IMR-90 (cell line): ENCODE data around the gene AHNAK. TPM values are rescaled to one million over a fixed set of nuclear protein-coding genes. Genes with fewer than 3 reads are reported as not detected.

Source experiments
- ATAC-seq: fragments of 200-7000 bp; cut with Tn5 transposase; 2 replicates; pipeline ENCODE4 v1.9.1; 2020; ENCODE audit warnings: low read depth, mild to moderate bottlenecking, moderate library complexity
- BruUV-seq: library from RNA; stranded (reverse); fragments of 400-500 nt; replicated peaks from 2 replicates; lab custom pipeline; 2021; lab: Mats Ljungman, UMichigan
- CTCF ChIA-PET: fragments of 300-600 bp; formaldehyde crosslinking; extraction: SDS; loops from one replicate; lab custom pipeline; 2021; ENCODE audit warnings: antibody characterized with exemption; lab: Yijun Ruan, JAX
- POLR2A ChIA-PET: fragments of 300-600 bp; sonication (Branson Sonifier 250); formaldehyde crosslinking; loops from one replicate; lab custom pipeline; 2022; ENCODE audit warnings: antibody characterized with exemption; ENCODE audit not compliant: unreplicated experiment; lab: Charles Lee
- DNase-seq: peaks from one replicate; pipeline ENCODE4 v3.0.0; 2013
- H2AFZ ChIP-seq: replicated peaks from 2 replicates; pipeline ENCODE3; 2013; ENCODE audit warnings: low read length, mild to moderate bottlenecking; ENCODE audit not compliant: poor library complexity
- H2AK5ac ChIP-seq: 2 replicates; pipeline ENCODE4 v1.6.1; 2013; ENCODE audit warnings: low read depth, low read length, inconsistent platforms
- H2AK9ac ChIP-seq: replicated peaks from 2 replicates; pipeline ENCODE3; 2013; ENCODE audit warnings: mild to moderate bottlenecking, low read depth, low read length, moderate library complexity; ENCODE audit not compliant: poor library complexity
- H2BK120ac ChIP-seq: 2 replicates; pipeline ENCODE4 v1.6.1; 2013; ENCODE audit warnings: low read depth, low read length, inconsistent platforms
- H2BK15ac ChIP-seq: 3 replicates; pipeline ENCODE4 v1.6.1; 2013; ENCODE audit warnings: low read depth, low read length, inconsistent platforms
- H2BK20ac ChIP-seq: 2 replicates; pipeline ENCODE4 v1.6.1; 2013; ENCODE audit warnings: low read depth, mild to moderate bottlenecking, inconsistent platforms, low read length, moderate library complexity
- H2BK5ac ChIP-seq: 2 replicates; pipeline ENCODE4 v1.6.1; 2013; ENCODE audit warnings: mild to moderate bottlenecking, low read depth, low read length, inconsistent platforms; ENCODE audit not compliant: poor library complexity, severe bottlenecking
- H3K14ac ChIP-seq: replicated peaks from 2 replicates; pipeline ENCODE4 v1.6.1; 2013; ENCODE audit warnings: low read depth, low read length, inconsistent platforms
- H3K18ac ChIP-seq: 2 replicates; pipeline ENCODE4 v1.6.1; 2013; ENCODE audit warnings: low read depth, low read length, control low read depth
- H3K23ac ChIP-seq: 2 replicates; pipeline ENCODE4 v1.6.1; 2013; ENCODE audit warnings: low read depth, low read length, inconsistent platforms
- H3K27ac ChIP-seq: 2 replicates; pipeline ENCODE4 v1.5.1; 2013; ENCODE audit warnings: mild to moderate bottlenecking, control low read depth, low read length; ENCODE audit not compliant: insufficient read depth
- H3K27me3 ChIP-seq: 2 replicates; pipeline ENCODE4 v1.6.1; 2013; ENCODE audit warnings: low read length; ENCODE audit not compliant: control insufficient read depth, insufficient read depth
- H3K36me3 ChIP-seq: 2 replicates; pipeline ENCODE4 v1.6.1; 2013; ENCODE audit warnings: low read length, mixed read lengths; ENCODE audit not compliant: control insufficient read depth, insufficient read depth
- H3K4ac ChIP-seq: 2 replicates; pipeline ENCODE4 v1.6.1; 2013; ENCODE audit warnings: low read depth, low read length, inconsistent platforms
- H3K4me1 ChIP-seq: 2 replicates; pipeline ENCODE4 v1.6.1; 2013; ENCODE audit warnings: low read length, mixed read lengths; ENCODE audit not compliant: control insufficient read depth, insufficient read depth
- H3K4me2 ChIP-seq: 2 replicates; pipeline ENCODE4 v1.6.1; 2013; ENCODE audit warnings: low read depth, mild to moderate bottlenecking, control low read depth, low read length, moderate library complexity
- H3K4me3 ChIP-seq: 2 replicates; pipeline ENCODE4 v1.5.1; 2013; ENCODE audit warnings: low read depth, mild to moderate bottlenecking, control low read depth, low read length, moderate library complexity; ENCODE audit not compliant: insufficient read depth
- H3K56ac ChIP-seq: 2 replicates; pipeline ENCODE4 v1.6.1; 2013; ENCODE audit warnings: low read length, inconsistent platforms; ENCODE audit not compliant: insufficient read depth; ENCODE audit errors: extremely low read depth
- H3K79me1 ChIP-seq, 2 experiments: 2 replicates each; pipeline ENCODE4 v1.6.1; 2013; ENCODE audit warnings: low read length in 2 of 2, inconsistent platforms in 1 of 2, low read depth in 1 of 2
- H3K9ac ChIP-seq: 2 replicates; pipeline ENCODE4 v1.6.1; 2013; ENCODE audit warnings: low read depth, low read length, control low read depth
- H3K9me1 ChIP-seq: 2 replicates; pipeline ENCODE4 v1.6.1; 2013; ENCODE audit warnings: low read length, inconsistent platforms; ENCODE audit not compliant: insufficient read depth
- H3K9me3 ChIP-seq: 2 replicates; pipeline ENCODE4 v1.6.1; 2013; ENCODE audit warnings: low read length; ENCODE audit not compliant: control insufficient read depth, insufficient read depth
- H4K20me1 ChIP-seq: 2 replicates; pipeline ENCODE4 v1.6.1; 2013; ENCODE audit warnings: low read length, inconsistent platforms; ENCODE audit not compliant: insufficient read depth
- H4K5ac ChIP-seq: 2 replicates; pipeline ENCODE4 v1.6.1; 2013; ENCODE audit warnings: mild to moderate bottlenecking, low read depth, low read length, control low read depth
- H4K8ac ChIP-seq, 2 experiments: 2 replicates each; pipeline ENCODE4 v1.6.1; 2013; ENCODE audit warnings: low read depth in 2 of 2, low read length in 2 of 2, control low read depth in 1 of 2, inconsistent platforms in 1 of 2
- H4K91ac ChIP-seq: 2 replicates; pipeline ENCODE4 v1.6.1; 2013; ENCODE audit warnings: low read depth, low read length, inconsistent platforms; ENCODE audit not compliant: insufficient read depth
- BHLHE40 ChIP-seq: fragments of 150-350 bp; IDR thresholded peaks from 2 replicates; pipeline ENCODE4 v1.6.1; 2016; ENCODE audit warnings: mild to moderate bottlenecking, low read depth, low read length
- CEBPB ChIP-seq: IDR thresholded peaks from 2 replicates; pipeline ENCODE4 v1.6.1; 2012; ENCODE audit warnings: low read depth, low read length, improper control_type of control experiment
- CHD1 ChIP-seq: IDR thresholded peaks from 2 replicates; pipeline ENCODE4 v1.6.1; 2012; ENCODE audit warnings: low read depth, low read length, improper control_type of control experiment
- MAFK ChIP-seq: IDR thresholded peaks from 2 replicates; pipeline ENCODE4 v1.6.1; 2012; ENCODE audit warnings: low read depth, low read length, improper control_type of control experiment
- MXI1 ChIP-seq: IDR thresholded peaks from 2 replicates; pipeline ENCODE4 v1.6.1; 2012; ENCODE audit warnings: low read depth, mild to moderate bottlenecking, low read length, moderate library complexity, borderline replicate concordance
- NFE2L2 ChIP-seq: fragments of 150-350 bp; IDR thresholded peaks from 2 replicates; pipeline ENCODE4 v1.6.1; 2016; ENCODE audit warnings: low read depth, mild to moderate bottlenecking, low read length
- POLR2A ChIP-seq: IDR thresholded peaks from 2 replicates; pipeline ENCODE4 v1.6.1; 2012; ENCODE audit warnings: mild to moderate bottlenecking, low read depth, low read length
- RAD21 ChIP-seq: IDR thresholded peaks from 2 replicates; pipeline ENCODE4 v1.6.1; 2012; ENCODE audit warnings: low read length, improper control_type of control experiment
- RCOR1 ChIP-seq: IDR thresholded peaks from 2 replicates; pipeline ENCODE4 v1.6.1; 2012; ENCODE audit warnings: mild to moderate bottlenecking, low read length, improper control_type of control experiment; ENCODE audit not compliant: insufficient replicate concordance
- RFX5 ChIP-seq: IDR thresholded peaks from 2 replicates; pipeline ENCODE4 v1.8.0; 2012; ENCODE audit warnings: low read depth, mild to moderate bottlenecking, low read length, moderate library complexity
- SMC3 ChIP-seq: fragments of 150-350 bp; IDR thresholded peaks from 2 replicates; pipeline ENCODE4 v1.6.1; 2016; ENCODE audit warnings: low read depth, mild to moderate bottlenecking, antibody characterized with exemption, low read length, moderate library complexity
- WGBS, 2 experiments: methylation state at CpG; one replicate each; pipeline versions ENCODE4 v1.1.5 to v1.1.7; 2013; ENCODE audit warnings: missing lambda C conversion rate in 2 of 2; ENCODE audit not compliant: insufficient read length in 1 of 2; ENCODE audit errors: extremely low coverage in 2 of 2; 5-methylcytosine and 5-hydroxymethylcytosine counted together
- dilution Hi-C: fragments of 300-500 bp; cut with HindIII; formaldehyde crosslinking; loops from one replicate; pipeline ENCODE4 v1.14.3; 2018; ENCODE audit warnings: low sequenced_read_pairs; ENCODE audit not compliant: unreplicated experiment
- in situ Hi-C: fragments of 300-500 bp; cut with MboI; formaldehyde crosslinking; loops from 3 replicates; pipeline ENCODE4 v1.14.3; 2019; ENCODE audit warnings: low sequenced_read_pairs, inconsistent platforms, mixed read lengths
- intact Hi-C: fragments of 100-400 bp; cut with micrococcal nuclease; formaldehyde crosslinking; loops from 2 replicates; pipeline ENCODE4 v1.10.0; 2022
- polyA plus RNA-seq, 3 experiments: library from polyadenylated mRNA; depleted of rRNA; stranded (reverse); fragments of >200 nt; gene quantifications; 2 replicates each; pipeline ENCODE4 v1.2.3, GENCODE V29; 2012; ENCODE audit warnings: low replicate concordance in 1 of 3
- total RNA-seq: library from RNA; depleted of rRNA; stranded (reverse); fragments of >200 nt; gene quantifications from 2 replicates; pipeline ENCODE4 v1.2.3, GENCODE V29; 2012
- TF ChIP-seq, protein P1 (sequence below): conservative IDR thresholded peaks from 2 replicates; pipeline ENCODE4 v1.5.1; 2012; ENCODE audit warnings: mild to moderate bottlenecking, low read depth, low read length, improper control_type of control experiment
- TF ChIP-seq, protein P2 (sequence below): fragments of 150-350 bp; IDR thresholded peaks from 2 replicates; pipeline ENCODE4 v1.6.1; 2016; ENCODE audit warnings: low read depth, mild to moderate bottlenecking, low read length, moderate library complexity, borderline replicate concordance
- TF ChIP-seq, protein P3 (sequence below): fragments of 150-350 bp; IDR thresholded peaks from 2 replicates; pipeline ENCODE4 v1.6.1; 2017; ENCODE audit warnings: mild to moderate bottlenecking, antibody characterized with exemption, low read length, low read depth

The AHNAK gene
- total and polyA plus RNA-seq, 2 of the 4 experiments (the other 2 are of a cell fraction): 95.1 to 695 TPM

DNA sequence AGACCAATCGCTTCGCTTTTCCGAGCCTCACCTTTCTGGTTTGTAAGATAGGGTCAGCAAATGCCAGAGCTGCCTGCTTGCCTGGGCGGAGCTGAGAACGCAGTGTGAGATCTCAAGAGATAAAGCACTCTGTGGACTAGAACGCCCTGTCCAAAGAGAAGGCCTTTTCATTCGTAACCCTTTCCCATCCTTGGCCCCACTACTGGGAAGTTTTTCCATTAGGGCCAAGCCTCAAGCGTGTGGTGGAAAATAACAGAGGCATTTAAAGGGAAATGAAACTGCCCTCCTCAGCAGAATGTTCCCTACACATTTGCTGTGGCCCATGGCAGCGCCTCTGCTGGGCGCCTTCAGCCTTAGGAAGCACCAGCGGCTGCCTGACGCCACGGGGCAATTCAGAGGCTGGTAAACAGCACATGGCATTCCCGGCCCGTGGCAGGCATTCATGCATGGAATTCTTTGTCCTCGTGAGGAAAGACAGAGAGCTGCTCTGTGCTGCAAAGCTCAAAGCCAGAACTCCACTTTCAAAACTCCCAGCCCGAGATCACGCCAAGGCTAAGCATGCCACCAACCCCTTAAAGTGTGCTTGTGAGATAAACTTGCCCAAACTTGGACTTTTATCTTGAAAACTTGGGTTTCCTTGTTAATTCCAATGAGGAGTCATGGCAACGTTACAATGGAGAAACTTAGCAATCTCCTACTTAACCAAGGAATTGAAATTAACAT, 38.1 kb downstream of the AHNAK start:
- Histone ChIP-seq H3K4me3 (no peak overlapping the region), H3K9me3 (no peaks in the 10 kb centered on the region), H2BK120ac (peak overlapping the region; percentile 4), H3K27me3 (no peaks in the 10 kb centered on the region), H2BK15ac (no peak overlapping the region), H3K36me3 (no peaks in the 10 kb centered on the region), H2AK5ac (peak overlapping the region; percentile 45; the same call in 1 of the 2 replicates), H4K5ac (peak overlapping the region; percentile 38), H2BK20ac (0 out of 2 replicates have a peak overlapping the region, but pooled peaks have one; percentile 5), H3K18ac (no peak overlapping the region), H4K91ac (peak overlapping the region; percentile 4; the same call in 1 of the 2 replicates), H3K9me1 (peaks cover 8% of the 10 kb centered on the region), H2AK9ac (no peak overlapping the region), H2AFZ (peak overlapping the region; percentile 24), H2BK5ac (no peak overlapping the region), H3K23ac (peak overlapping the region; percentile 71), H3K27ac (peak overlapping the region; percentile 15; the same call in 1 of the 2 replicates), H3K79me1 (peaks cover 5 to 23% of the 10 kb centered on the region in 2 experiments; a peak in 2 of 4 replicates), H4K8ac (0 out of 4 replicates have a peak overlapping the region, but pooled peaks of 1 of the 2 experiments have one; percentile 43), H3K4me2 (peak overlapping the region; percentile 5), H3K9ac (peak overlapping the region; percentile 18; the same call in 1 of the 2 replicates), H3K4ac (peak overlapping the region; percentile 14; the same call in 1 of the 2 replicates), H3K14ac (peak overlapping the region; percentile 27), H3K4me1 (peaks cover 4% of the 10 kb centered on the region), H3K56ac (no peak overlapping the region), H4K20me1 (peaks cover 8% of the 10 kb centered on the region)
- no TSS peak for BruUV-seq
- in situ Hi-C loops: no loop called here
- peak; percentile 36 for DNase-seq
- dilution Hi-C loops: no loop called here
- 13% methylated on average over 6 of the region's 19 CpGs; no CpG with 5 or more reads in 1 of the 2 experiments for WGBS, 2 experiments
- CTCF ChIA-PET: interaction anchor here (0.6 to 0.8 kb wide), 2 partner anchors 12 to 35 kb away, joined by 3 to 5 read pairs; no protein-coding TSS in a partner anchor
- POLR2A ChIA-PET: no interaction called here
- intact Hi-C loops: loop anchor here (2.0 to 5.0 kb wide), 2 partner anchors 34 to 84 kb away; no protein-coding TSS in a partner anchor
- peak; percentile 80 for ATAC-seq
- TF ChIP-seq RFX5 (no peak), BHLHE40 (no peak), CHD1 (no peak), NFE2L2 (no peak), SMC3 (no peak), POLR2A (no peak), RAD21 (peak; percentile 43), MXI1 (peak; percentile 77; the same call in 1 of the 2 replicates), CEBPB (no peak), MAFK (peak; percentile 78), RCOR1 (no peak)
- TF ChIP-seq, protein P1, sequence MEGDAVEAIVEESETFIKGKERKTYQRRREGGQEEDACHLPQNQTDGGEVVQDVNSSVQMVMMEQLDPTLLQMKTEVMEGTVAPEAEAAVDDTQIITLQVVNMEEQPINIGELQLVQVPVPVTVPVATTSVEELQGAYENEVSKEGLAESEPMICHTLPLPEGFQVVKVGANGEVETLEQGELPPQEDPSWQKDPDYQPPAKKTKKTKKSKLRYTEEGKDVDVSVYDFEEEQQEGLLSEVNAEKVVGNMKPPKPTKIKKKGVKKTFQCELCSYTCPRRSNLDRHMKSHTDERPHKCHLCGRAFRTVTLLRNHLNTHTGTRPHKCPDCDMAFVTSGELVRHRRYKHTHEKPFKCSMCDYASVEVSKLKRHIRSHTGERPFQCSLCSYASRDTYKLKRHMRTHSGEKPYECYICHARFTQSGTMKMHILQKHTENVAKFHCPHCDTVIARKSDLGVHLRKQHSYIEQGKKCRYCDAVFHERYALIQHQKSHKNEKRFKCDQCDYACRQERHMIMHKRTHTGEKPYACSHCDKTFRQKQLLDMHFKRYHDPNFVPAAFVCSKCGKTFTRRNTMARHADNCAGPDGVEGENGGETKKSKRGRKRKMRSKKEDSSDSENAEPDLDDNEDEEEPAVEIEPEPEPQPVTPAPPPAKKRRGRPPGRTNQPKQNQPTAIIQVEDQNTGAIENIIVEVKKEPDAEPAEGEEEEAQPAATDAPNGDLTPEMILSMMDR: peak; percentile 44
- TF ChIP-seq, protein P2, sequence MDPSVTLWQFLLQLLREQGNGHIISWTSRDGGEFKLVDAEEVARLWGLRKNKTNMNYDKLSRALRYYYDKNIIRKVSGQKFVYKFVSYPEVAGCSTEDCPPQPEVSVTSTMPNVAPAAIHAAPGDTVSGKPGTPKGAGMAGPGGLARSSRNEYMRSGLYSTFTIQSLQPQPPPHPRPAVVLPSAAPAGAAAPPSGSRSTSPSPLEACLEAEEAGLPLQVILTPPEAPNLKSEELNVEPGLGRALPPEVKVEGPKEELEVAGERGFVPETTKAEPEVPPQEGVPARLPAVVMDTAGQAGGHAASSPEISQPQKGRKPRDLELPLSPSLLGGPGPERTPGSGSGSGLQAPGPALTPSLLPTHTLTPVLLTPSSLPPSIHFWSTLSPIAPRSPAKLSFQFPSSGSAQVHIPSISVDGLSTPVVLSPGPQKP: no peak
- TF ChIP-seq, protein P3, sequence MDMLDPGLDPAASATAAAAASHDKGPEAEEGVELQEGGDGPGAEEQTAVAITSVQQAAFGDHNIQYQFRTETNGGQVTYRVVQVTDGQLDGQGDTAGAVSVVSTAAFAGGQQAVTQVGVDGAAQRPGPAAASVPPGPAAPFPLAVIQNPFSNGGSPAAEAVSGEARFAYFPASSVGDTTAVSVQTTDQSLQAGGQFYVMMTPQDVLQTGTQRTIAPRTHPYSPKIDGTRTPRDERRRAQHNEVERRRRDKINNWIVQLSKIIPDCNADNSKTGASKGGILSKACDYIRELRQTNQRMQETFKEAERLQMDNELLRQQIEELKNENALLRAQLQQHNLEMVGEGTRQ: no peak
